Upper lobe of left lung (tissue), 4 donors: ENCODE data around the gene HID1.

Source experiments
- CTCF ChIP-seq, 6 experiments: fragments of 450-650 bp in 4 of 6; fragments of 200-600 bp in 2 of 6; sonication (generic) in 2 of 6; IDR thresholded peaks; one replicate each; pipeline ENCODE4 v1.5.1; 2016 to 2019; ENCODE audit warnings: antibody characterized with exemption in 6 of 6
- POLR2AphosphoS5 ChIP-seq, 2 donors: sonication (generic); formaldehyde crosslinking; IDR thresholded peaks; one replicate each; pipeline ENCODE4 v1.5.1; 2017; ENCODE audit warnings: antibody characterized with exemption in 2 of 2

- TF ChIP-seq POLR2AphosphoS5 (IDR thresholded peaks at IDR 0.05) (no peak), CTCF (IDR thresholded peaks at IDR 0.05) (no peak)
Measured at GRCh38 chr17:75013092-75013559, 40.6 kb upstream of the HID1 start.
